Neural cell (in vitro differentiated cells): Measurements from ENCODE around the gene B4GALNT4.

Source experiments
- EP300 ChIP-seq: fragments of 450-650 bp; conservative IDR thresholded peaks from 2 replicates; pipeline ENCODE4 v1.6.1; 2014; ENCODE audit warnings: antibody characterized with exemption, mild to moderate bottlenecking, moderate library complexity; ENCODE audit not compliant: poor library complexity, severe bottlenecking
- EZH2 ChIP-seq: fragments of 200-600, 300-800 bp; shearing (Covaris generic), sonication (generic); IDR thresholded peaks from 2 replicates; pipeline ENCODE4 v1.6.1; 2014; ENCODE audit warnings: antibody characterized with exemption, low read length, borderline replicate concordance, mild to moderate bottlenecking; ENCODE audit not compliant: insufficient read depth, poor library complexity, severe bottlenecking
- POLR2AphosphoS5 ChIP-seq: IDR thresholded peaks from 2 replicates; pipeline ENCODE4 v1.6.1; 2012
- RAD21 ChIP-seq: fragments of 450-650 bp; conservative IDR thresholded peaks from 2 replicates; pipeline ENCODE4 v1.6.1; 2014; ENCODE audit warnings: antibody characterized with exemption, mild to moderate bottlenecking, moderate library complexity
- TAF1 ChIP-seq: IDR thresholded peaks from 2 replicates; pipeline ENCODE4 v1.6.1; 2012; ENCODE audit warnings: low read depth
- TF ChIP-seq, protein P1 (sequence below): fragments of 450-650 bp; IDR thresholded peaks from 2 replicates; pipeline ENCODE4 v1.5.1; 2014; ENCODE audit warnings: antibody characterized with exemption, mild to moderate bottlenecking, moderate library complexity; ENCODE audit not compliant: poor library complexity, severe bottlenecking

DNA sequence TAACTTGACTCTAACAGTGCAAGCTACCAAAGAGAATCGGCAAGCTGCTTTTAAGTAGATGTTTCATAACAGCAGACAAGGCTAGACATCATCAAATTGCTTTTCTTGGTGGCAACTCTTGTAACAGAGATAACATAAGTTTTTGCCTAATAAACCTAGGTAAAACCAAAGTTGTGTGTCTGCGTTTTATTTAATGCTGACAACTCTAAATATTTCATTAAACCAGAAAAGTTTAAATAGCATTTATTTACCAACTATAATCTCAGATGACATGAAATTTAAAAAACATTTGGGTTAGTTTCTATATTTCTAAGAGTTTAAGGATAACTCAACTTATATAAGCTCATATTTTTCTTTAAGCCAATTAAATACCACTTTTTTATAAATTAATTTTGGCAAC, 29.3 kb upstream of the B4GALNT4 start:
- TF ChIP-seq, protein P1, sequence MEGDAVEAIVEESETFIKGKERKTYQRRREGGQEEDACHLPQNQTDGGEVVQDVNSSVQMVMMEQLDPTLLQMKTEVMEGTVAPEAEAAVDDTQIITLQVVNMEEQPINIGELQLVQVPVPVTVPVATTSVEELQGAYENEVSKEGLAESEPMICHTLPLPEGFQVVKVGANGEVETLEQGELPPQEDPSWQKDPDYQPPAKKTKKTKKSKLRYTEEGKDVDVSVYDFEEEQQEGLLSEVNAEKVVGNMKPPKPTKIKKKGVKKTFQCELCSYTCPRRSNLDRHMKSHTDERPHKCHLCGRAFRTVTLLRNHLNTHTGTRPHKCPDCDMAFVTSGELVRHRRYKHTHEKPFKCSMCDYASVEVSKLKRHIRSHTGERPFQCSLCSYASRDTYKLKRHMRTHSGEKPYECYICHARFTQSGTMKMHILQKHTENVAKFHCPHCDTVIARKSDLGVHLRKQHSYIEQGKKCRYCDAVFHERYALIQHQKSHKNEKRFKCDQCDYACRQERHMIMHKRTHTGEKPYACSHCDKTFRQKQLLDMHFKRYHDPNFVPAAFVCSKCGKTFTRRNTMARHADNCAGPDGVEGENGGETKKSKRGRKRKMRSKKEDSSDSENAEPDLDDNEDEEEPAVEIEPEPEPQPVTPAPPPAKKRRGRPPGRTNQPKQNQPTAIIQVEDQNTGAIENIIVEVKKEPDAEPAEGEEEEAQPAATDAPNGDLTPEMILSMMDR = no peak
- TF ChIP-seq POLR2AphosphoS5 = no peak
- TF ChIP-seq EP300 = no peak
- TF ChIP-seq TAF1 = no peak
- TF ChIP-seq EZH2 = no peak
- no peak for TF ChIP-seq RAD21
